HG03135 (cell line): ENCODE results near the gene MEIS3.

Experiments
- ATAC-seq: cut with Tn5 transposase; IDR thresholded peaks from one replicate; pipeline ENCODE4 v1.9.1; 2021; ENCODE audit warnings: mild to moderate bottlenecking, moderate library complexity; ENCODE audit not compliant: unreplicated experiment

Gene MEIS3

GRCh38 chr19:47419030-47419783 lies at the start of gene MEIS3:
Gene MEIS3 (minus strand): TSS chr19:47419527. CDS start chr19:47419081, 446 bp downstream.
- ATAC-seq = no peak

- ATAC-seq = no peak
Observed at GRCh38 chr19:47467914-47468313, 48.6 kb upstream of the MEIS3 start.

GRCh38 chr19:47465957-47466356 lies 46.6 kb upstream of the MEIS3 start:
- no peak for ATAC-seq

GRCh38 chr19:47464675-47465419 lies 45.5 kb upstream of the MEIS3 start:
- no peak for ATAC-seq

- no peak for ATAC-seq
Observed at GRCh38 chr19:47461876-47462275, 42.5 kb upstream of the MEIS3 start.

GRCh38 chr19:47459477-47459876 lies 40.1 kb upstream of the MEIS3 start:
- ATAC-seq = no peak

GRCh38 chr19:47458672-47459071 lies 39.3 kb upstream of the MEIS3 start:
- ATAC-seq = no peak

- ATAC-seq = no peak
Observed at GRCh38 chr19:47456721-47457474, 37.6 kb upstream of the MEIS3 start.

- no peak for ATAC-seq
Observed at GRCh38 chr19:47450478-47450877, 31.2 kb upstream of the MEIS3 start.

- no peak for ATAC-seq
Observed at GRCh38 chr19:47448360-47448727, 29.0 kb upstream of the MEIS3 start.

- ATAC-seq = no peak
Observed at GRCh38 chr19:47447470-47448359, 28.4 kb upstream of the MEIS3 start.

- no peak for ATAC-seq
Observed at GRCh38 chr19:47446534-47447469, 27.5 kb upstream of the MEIS3 start.

GRCh38 chr19:47445937-47446402 lies 26.6 kb upstream of the MEIS3 start:
- ATAC-seq = no peak

- ATAC-seq = no peak
Observed at GRCh38 chr19:47445527-47445926, 26.2 kb upstream of the MEIS3 start.

GRCh38 chr19:47444388-47444821 lies 25.1 kb upstream of the MEIS3 start:
- ATAC-seq = no peak

GRCh38 chr19:47443331-47443730 lies 24.0 kb upstream of the MEIS3 start:
- no peak for ATAC-seq

- ATAC-seq = no peak
Observed at GRCh38 chr19:47438793-47439220, 19.5 kb upstream of the MEIS3 start.

- ATAC-seq = no peak
Observed at GRCh38 chr19:47437500-47437899, 18.2 kb upstream of the MEIS3 start.

- ATAC-seq = no peak
Observed at GRCh38 chr19:47436712-47437401, 17.5 kb upstream of the MEIS3 start.
